ENCODE data around the gene SLC16A10. TPM values are rescaled to one million over a fixed set of nuclear protein-coding genes. Genes with fewer than 3 reads are reported as not detected.

SLC16A10 gene
- total and polyA plus RNA-seq, 2 of the 8 experiments (the other 6 are each of a cell fraction or from before 2014, with no cell fraction given): 18.6 to 23.2 TPM

GRCh38 chr6:111119571-111120329 lies 32.4 kb downstream of the SLC16A10 start (continued):
- TF ChIP-seq KDM1A (IDR thresholded peaks at IDR 0.05; ENCODE audit: borderline replicate concordance, low read length) (no peak), SAP30 (IDR thresholded peaks at IDR 0.05; ENCODE audit: insufficient read depth, insufficient replicate concordance, low read length) (no peak), NRF1 (IDR thresholded peaks at IDR 0.05; ENCODE audit: low read depth, low read length) (no peak)
